GM12873 (cell line): ENCODE data around the gene ATP2C2.

Experiments used
- TF ChIP-seq, protein P1 (sequence below): IDR thresholded peaks from 2 replicates; pipeline ENCODE4 v1.5.1; 2012; ENCODE audit warnings: low read depth, mild to moderate bottlenecking, moderate library complexity, low read length, control low read depth; ENCODE audit not compliant: insufficient read depth; ENCODE audit errors: missing control alignments

ATP2C2 gene

DNA sequence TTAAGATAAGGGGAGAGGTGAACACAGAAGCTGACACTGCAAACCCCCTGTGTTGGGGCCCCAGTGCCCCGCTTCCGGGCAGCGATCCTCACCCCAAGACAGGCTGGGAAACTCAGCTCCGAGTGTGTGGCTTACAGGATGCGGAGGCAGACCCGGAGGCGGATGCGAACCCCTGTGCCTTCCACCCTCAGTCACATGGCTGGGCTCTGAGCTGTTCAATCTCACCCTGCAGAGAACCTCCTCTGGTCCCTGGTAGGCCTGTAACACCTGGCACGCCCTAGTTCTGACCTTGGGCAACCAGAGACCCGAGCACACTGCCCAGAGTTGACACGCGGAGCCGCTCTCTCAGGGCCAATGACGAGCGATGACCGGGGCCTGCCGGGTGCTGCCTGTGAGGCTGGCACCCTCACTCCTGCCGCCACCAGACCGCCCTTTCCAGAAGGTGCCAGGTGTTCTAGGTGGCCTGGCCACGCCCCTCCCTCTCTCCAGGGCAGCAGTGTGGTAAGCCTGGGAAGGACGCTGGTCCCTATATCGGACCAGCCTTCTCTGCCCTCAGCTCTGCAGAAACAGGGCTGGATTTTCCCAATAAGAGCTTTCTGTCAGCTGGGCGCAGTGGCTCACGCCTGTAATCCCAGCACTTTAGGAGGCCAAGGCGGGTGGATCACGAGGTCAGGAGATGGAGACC, 112.9 kb downstream of the ATP2C2 start:
- TF ChIP-seq, protein P1, sequence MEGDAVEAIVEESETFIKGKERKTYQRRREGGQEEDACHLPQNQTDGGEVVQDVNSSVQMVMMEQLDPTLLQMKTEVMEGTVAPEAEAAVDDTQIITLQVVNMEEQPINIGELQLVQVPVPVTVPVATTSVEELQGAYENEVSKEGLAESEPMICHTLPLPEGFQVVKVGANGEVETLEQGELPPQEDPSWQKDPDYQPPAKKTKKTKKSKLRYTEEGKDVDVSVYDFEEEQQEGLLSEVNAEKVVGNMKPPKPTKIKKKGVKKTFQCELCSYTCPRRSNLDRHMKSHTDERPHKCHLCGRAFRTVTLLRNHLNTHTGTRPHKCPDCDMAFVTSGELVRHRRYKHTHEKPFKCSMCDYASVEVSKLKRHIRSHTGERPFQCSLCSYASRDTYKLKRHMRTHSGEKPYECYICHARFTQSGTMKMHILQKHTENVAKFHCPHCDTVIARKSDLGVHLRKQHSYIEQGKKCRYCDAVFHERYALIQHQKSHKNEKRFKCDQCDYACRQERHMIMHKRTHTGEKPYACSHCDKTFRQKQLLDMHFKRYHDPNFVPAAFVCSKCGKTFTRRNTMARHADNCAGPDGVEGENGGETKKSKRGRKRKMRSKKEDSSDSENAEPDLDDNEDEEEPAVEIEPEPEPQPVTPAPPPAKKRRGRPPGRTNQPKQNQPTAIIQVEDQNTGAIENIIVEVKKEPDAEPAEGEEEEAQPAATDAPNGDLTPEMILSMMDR: no peak

DNA sequence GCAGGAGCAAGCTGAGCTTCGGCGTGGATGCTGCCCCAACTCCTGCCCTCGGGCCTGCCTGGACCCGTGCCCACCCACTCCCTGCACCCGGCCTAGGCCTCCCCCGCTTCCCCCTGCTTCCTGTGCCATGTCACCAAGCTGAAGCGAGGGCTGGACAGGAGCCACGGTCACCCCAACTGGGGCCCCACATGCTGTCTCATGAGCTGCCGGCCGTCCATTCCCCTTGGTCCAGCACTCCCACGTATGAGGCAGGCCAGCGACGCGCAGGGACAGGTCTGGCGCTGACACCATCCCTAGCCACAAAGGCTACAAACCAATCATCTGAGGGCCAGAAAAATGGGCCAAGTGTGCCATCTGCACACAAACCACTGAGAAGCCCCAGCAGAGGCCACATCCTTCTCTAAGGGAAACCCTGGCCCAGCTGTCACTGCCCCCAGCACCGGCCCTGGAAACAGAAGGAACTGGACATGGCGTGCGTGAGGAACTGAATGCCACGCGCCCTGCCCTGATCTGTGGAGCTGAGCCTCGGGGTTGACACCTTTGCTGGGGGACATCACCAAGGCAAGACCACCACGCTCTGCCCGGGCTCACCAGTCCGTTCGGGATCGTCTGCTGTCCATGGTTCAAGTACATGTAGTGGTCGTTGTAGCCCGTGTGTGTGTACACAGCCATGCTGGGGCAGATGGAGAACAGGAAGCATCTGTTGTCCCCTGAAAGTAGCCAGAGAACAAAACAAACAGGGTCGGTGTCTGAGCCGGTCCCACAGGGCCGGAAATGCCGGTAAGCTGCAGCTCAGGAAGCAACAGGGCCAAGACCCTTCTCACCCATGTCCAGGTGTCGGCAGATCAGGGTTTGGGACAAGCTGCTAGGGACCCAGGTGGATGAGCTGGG, 113.9 kb downstream of the ATP2C2 start:
- TF ChIP-seq, protein P1: no peak

DNA sequence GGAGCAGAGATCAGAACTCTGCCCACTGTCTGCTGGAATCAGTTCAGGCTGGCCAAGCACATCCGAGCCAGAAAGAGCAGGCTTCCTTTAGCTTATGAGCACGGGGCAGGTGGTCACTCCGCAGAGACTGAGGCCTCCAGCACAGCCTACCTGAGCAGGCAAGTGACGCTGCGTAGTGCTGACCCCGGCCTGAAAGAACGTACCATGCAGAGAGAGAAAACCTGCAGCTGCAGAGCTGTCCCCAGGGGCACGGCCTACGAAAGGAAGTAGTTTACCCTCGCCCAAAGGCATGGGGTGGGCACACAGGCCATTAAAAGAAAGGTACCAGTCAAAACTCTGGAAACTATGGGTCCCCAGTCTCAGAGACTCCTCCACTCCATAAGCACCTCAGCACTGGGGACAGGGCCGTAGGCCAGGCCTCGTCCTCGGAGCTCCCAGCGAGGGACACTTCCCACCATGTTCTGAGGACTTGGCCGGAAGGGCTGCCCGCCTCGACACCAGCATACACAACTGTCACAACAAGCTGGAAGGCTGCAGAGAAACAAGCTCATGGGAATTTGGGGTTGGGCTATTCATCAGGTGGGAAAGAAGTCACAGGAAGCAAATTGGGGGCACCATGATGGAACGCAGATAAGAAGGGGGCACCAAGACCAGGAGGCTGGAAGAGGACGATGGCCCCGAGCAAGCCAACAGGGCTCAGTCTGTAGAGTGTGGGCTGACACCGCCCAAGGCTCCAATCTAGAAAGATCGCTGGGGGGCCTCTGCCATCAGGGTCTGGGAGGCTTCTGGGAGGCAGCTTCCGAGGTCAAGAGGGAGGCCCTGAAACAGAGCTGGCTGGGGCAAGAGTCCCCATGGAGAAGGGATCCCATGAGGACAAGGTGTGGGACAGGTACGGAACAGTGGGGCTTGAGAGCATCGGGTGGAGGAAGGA, 114.9 kb downstream of the ATP2C2 start:
- TF ChIP-seq, protein P1: no peak

DNA sequence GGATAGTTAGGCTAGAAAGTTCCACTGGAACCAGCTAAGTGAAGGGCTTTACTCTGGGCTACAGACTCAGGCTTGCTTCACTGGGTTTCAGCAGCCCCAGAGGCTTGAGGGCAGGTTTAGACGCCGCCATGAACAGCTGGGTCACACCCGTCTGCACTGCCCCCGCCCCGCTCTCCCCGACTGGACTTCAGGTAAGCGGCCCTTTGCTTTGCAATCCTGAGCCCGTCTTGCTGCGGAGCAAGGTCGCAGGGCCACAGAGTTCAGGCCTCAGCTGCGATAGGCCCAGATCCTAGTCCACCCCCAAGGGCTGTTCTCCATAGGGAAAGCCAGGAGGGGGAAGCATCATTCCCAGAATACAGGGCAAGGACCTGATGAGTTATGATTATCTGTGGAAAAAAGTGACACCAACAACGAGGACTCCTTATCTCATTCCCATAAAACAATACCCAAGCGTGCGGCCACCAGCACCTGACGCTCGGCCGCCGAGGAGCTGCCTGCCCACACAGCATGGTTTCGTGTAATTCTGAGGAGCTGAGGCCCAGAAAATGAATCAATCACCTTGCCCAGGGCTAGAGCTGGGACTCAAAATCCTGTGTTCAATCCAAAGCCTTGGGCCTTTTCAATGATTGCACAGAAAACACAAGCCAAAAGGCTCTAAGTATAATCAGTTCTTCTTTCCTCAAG, 115.7 kb downstream of the ATP2C2 start:
- TF ChIP-seq, protein P1: no peak

DNA sequence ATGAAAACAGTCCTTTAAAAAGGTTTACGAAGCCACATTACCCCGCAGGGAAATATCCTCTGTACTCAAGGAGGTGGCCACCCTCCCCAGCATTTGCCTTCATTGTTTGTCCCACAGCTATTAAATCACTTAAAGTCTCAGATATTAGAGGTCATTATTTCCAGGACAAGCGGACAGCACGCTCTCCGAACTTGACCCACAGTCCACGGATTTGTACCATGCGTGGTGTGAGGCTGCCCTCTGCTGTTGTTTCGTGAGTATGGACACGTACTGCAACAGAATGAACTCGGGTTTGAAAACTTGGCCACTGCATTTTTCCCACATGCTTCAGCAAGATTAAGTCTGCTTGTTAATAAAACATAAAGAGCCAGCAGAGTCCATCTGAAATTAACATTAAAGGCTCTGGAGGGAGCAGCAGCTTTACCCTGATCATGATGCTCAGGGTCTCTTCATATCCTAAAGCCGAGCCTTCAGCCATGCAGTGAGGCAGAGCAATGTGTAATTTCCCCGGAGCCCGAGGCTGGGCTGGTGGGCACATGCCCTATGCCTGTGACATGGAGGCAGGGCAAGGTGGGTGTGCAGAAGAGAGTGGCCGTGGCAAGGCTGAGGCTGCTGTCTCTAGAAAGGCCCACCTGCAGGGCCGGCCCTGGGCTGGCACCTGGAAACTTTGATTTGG, 116.4 kb downstream of the ATP2C2 start:
- TF ChIP-seq, protein P1: peak; percentile 68

DNA sequence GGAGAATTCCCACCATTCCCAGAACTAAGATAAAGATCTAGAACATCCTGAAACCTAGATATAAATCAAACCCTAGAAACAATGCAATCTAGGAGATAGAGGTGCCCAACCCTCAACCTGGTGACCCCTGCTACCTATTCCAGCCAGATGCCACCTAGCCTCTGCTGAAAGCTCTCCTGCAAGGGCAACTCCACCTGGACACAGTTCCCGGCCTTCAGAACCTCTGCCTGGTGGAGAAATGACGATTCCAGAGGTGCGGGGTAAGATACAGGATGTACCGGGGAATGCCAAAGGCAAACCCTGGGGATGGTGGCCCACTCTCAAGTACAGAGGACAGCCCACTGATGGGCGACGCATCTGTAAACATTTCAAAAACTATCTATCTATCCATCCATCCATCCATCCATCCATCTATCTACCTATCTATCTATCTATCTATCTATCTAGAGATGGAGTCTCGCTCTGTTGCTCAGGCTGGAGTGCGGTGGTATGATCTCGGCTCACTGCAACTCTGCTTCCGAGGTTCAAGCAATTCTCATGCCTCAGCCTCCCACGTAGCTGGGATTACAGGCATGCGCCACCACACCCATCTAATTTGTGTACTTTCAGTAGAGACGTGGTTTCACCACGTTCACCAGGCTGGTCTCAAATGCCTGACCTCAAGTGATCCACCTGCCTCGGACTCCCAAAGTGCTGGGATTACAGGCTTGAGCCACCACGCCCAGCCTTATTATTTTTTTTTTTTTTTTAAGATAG, 117.1 kb downstream of the ATP2C2 start:
- TF ChIP-seq, protein P1: no peak
